HG03521 (cell line): Measurements from ENCODE around the gene PTPN4.

Experiments
- ATAC-seq: cut with Tn5 transposase; IDR thresholded peaks from one replicate; pipeline ENCODE4 v1.9.1; 2021; ENCODE audit warnings: mild to moderate bottlenecking, moderate library complexity; ENCODE audit not compliant: unreplicated experiment

The PTPN4 gene, protein sequence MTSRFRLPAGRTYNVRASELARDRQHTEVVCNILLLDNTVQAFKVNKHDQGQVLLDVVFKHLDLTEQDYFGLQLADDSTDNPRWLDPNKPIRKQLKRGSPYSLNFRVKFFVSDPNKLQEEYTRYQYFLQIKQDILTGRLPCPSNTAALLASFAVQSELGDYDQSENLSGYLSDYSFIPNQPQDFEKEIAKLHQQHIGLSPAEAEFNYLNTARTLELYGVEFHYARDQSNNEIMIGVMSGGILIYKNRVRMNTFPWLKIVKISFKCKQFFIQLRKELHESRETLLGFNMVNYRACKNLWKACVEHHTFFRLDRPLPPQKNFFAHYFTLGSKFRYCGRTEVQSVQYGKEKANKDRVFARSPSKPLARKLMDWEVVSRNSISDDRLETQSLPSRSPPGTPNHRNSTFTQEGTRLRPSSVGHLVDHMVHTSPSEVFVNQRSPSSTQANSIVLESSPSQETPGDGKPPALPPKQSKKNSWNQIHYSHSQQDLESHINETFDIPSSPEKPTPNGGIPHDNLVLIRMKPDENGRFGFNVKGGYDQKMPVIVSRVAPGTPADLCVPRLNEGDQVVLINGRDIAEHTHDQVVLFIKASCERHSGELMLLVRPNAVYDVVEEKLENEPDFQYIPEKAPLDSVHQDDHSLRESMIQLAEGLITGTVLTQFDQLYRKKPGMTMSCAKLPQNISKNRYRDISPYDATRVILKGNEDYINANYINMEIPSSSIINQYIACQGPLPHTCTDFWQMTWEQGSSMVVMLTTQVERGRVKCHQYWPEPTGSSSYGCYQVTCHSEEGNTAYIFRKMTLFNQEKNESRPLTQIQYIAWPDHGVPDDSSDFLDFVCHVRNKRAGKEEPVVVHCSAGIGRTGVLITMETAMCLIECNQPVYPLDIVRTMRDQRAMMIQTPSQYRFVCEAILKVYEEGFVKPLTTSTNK

GRCh38 chr2:119759451-119760236 lies at the start of gene PTPN4:
Gene PTPN4, plus strand, starts transcription at chr2:119759922. Its CDS starts 49,932 bp downstream, at chr2:119809854.
- peak; percentile 95 for ATAC-seq

GRCh38 chr2:119710281-119710680 lies 49.4 kb upstream of the PTPN4 start:
- ATAC-seq: no peak

DNA sequence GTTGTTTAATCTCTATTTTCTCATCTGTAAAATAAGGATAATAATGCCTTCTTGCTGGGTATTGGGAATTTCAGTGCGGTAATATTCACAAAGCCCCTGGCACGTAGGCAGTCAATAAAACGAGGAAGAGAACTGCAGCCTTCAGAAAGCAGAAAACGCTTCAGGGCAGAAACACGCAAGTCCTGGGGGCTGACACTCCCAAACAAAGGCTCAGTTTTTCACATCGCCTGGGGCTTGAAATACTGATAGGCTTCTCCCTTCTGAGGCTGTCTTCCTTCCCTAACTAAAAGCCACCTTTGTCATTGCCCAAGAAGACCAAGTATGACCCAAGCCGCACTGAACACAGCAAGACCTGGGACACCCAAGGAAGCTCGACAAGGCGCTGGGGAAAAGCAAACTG lies 48.4 kb upstream of the PTPN4 start:
- no peak for ATAC-seq

- ATAC-seq: no peak
Observed at GRCh38 chr2:119712571-119712970, 47.2 kb upstream of the PTPN4 start.

DNA sequence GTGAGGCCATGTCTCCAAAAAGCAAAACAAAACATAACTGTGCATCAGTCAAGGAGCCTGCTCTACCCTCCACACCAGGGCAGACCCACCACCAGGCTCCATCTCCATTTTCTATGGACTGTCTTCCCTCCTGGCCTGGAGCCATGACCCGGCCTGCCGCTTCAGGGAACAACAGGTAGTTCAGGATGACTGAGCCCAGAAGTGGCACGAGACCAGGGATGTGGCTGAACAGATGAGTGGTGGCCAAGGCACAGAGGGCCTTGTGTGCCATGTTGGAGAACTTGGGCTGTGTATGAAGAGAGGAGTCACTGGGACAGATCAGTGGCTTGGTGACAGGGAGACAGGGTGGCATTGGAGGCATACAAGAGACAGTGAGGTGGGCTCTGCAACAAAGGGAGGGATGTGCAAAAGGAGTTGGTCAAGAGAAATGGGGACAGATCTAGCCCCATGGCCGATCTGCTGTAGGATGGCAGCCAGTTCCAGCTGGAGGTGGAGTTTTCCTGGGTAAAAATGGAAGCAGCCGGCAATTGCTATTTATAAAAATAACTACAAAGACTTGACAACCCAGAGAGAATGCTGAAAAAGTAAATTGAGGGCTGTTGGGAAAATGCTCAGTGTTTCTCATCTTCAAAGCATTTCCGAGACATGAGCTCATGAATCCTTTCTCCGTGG lies 45.8 kb upstream of the PTPN4 start:
- ATAC-seq: no peak

DNA sequence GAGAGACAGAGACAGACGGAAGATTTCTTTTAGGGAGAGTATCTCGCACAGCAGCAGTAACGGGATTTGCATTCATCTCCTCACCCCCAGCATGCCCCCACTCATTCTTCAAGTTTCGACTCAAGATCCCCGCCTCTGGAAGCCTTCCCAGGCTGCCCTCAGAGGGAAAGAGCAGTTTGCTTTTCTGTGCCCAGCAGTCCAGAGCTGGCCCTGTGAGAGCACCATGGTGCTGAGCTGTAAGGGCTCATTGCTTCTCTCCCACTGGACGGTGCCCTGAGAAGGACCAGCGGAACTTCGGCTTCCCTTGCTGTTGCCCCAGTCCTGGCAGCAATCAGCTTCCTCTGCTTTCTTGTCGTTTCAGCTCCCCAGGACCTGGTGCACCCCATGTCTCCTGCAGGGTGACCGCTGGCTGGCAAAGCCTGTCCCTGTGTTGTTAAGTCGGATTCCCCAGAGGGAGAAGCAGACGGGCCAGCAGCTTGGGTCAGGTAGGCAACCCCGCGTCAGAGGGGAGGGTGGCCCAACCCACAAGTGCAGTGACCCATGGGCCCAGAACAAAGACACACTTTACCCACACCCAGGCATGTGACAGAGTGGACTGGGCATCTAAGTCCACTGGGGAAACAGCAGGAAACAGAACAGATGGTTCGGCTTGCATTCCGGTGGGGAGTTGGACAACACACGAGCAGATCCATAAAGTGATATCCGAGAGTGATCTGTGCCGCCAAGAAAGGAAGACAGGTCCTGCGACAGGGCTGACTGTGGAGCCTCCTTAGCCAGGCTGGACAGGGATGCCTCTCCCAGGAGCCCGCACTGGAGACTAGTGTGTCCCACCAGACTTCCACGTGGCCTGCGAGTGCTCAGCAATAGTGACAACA lies 44.1 kb upstream of the PTPN4 start:
- ATAC-seq: no peak

DNA sequence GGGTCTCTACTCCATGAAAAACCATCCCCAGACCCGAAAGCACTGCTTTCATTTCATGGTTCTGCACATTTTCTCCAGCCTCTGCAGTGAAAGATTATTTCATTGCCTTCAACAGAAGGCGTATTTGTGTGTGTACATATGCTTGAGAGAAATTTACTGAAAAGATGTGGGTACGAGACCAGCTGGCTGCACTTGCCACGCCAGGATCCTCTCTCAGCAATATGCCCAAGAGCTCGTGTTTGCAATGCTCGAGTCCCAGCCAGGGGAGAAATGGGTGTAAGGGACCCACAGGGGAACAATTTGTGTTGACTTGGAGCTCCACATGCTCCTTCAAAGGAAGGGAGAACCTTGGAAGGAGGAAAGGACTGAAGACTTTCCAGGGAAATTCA lies 43.4 kb upstream of the PTPN4 start:
- no peak for ATAC-seq

GRCh38 chr2:119718501-119719260 lies 41.0 kb upstream of the PTPN4 start:
- no peak for ATAC-seq

- no peak for ATAC-seq
Observed at GRCh38 chr2:119719261-119719627, 40.5 kb upstream of the PTPN4 start.

- ATAC-seq: no peak
Observed at GRCh38 chr2:119721043-119721442, 38.7 kb upstream of the PTPN4 start.

DNA sequence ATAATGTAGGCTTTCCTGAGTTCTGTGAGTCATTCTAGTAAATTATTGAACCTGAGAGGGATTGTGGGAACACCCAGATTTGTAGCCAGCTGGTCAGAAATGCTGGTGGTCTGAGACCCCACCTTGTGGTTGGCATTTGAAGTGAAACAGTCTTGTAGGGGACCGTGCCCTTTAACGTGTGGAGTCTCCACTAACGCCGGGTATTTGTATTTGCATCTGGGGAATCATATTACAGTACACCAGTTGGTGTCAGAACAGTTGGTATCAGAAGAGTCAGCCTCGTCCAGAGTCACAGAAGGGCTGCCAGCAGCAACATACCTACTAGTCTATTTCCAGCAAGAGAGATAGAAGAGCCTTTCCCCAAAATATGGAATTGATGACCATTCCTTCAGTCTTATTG lies 38.3 kb upstream of the PTPN4 start:
- ATAC-seq: no peak

DNA sequence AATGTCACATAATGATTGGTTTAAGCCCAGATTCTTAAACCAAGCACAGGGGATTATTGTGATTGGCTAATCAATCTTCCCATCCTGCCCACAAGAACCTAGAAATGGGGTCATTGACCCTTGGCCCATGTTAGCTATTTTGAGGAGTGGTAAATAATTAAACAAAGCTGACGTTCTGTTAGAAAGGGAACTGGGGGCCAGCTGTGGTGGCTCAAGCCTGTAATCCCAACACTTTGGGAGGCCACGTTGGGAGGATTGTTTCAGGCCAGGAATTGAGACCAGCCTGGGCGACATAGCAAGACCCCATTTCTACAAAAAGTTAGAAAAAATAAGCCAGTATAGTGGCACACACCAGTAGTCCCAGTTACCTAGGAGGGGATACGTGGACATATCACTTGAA lies 37.8 kb upstream of the PTPN4 start:
- no peak for ATAC-seq

DNA sequence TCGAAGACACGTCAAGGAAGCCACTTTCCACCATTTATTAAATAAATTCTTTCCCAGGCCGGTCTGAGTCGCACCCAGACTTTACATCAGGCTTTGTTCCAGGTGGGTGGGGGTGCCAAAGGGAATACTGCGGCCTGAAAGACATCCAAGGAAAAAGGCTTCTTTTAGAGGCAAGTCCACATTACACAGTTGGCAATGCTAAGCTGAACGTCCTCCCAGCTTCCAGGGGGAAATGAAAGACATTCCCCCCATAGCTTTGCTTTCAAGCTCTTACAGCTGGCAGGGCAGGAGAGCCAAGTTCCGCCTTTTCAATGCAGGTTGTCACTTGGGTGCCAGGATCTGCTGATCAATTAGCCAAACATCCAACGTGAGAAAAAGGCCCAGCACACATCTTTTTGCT lies 36.5 kb upstream of the PTPN4 start:
- ATAC-seq: no peak

GRCh38 chr2:119723784-119724467 lies 35.8 kb upstream of the PTPN4 start:
- ATAC-seq: no peak

DNA sequence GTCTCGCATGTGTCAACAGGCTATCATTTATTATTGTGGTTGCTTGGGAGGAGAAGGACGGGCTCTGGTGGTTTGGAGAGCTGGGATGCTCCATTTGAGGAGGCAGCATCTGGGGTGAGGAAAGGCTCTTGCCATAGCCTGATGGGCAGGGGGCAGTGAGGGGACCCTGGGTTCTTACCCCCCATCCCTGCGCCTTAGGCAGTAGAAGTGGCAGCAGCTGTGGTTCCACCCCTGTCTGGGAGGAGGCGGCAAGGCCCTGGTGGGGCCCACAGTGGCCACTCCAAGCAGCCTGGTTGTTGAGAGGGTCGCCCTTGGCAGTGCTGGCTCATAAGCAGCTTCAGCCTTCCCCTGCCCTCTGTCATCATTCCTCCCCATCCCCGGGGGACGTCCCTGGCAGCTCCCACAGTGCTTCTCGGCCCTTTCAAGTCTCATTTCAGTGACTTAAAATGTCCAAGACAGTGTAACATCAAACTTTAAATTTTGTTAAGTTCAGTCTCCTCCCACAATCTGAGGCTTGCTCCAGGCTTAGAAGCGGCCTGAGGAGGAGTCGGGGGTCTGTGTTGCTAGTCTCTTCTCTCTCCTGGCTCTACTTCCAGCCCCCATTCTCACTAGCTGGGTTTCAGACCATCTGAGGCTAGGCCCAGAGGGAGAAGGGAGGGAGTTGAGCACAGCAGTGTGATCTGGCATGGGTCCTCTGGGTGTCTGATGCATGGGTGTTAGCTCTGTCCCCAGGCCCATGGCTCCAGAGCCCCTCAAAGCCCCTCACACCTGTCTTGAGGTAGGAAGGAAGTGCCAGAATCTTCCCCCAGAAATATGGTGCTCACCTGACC lies 34.9 kb upstream of the PTPN4 start:
- no peak for ATAC-seq

DNA sequence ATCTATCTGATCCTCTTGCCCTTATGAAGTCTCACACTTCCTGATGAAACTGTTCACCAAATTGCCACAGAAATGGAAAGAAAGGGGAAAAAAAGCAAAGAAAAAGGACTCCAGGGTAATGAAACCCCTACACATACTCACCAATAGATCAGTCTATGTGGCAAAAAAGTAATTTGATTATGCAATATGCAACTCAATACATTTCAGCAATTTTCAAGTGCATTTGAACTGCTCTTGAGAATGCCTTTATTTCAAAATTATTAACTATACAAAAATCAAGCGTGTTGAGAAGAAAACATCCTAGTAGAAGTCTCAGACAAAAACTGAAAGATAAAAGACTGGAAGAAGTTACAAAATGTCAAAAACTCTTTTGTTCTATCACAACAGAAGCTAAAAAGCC lies 32.2 kb upstream of the PTPN4 start:
- ATAC-seq: no peak

GRCh38 chr2:119728421-119728820 lies 31.3 kb upstream of the PTPN4 start:
- no peak for ATAC-seq
